ENCODE measurements around the gene MRAP2.

- TF ChIP-seq, protein P1, sequence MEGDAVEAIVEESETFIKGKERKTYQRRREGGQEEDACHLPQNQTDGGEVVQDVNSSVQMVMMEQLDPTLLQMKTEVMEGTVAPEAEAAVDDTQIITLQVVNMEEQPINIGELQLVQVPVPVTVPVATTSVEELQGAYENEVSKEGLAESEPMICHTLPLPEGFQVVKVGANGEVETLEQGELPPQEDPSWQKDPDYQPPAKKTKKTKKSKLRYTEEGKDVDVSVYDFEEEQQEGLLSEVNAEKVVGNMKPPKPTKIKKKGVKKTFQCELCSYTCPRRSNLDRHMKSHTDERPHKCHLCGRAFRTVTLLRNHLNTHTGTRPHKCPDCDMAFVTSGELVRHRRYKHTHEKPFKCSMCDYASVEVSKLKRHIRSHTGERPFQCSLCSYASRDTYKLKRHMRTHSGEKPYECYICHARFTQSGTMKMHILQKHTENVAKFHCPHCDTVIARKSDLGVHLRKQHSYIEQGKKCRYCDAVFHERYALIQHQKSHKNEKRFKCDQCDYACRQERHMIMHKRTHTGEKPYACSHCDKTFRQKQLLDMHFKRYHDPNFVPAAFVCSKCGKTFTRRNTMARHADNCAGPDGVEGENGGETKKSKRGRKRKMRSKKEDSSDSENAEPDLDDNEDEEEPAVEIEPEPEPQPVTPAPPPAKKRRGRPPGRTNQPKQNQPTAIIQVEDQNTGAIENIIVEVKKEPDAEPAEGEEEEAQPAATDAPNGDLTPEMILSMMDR (IDR thresholded peaks at IDR 0.05) = no peak
- TF ChIP-seq ZNF138 (CRISPR knock-in tag; conservative IDR thresholded peaks at IDR 0.05) (no peak), SP1 (CRISPR knock-in tag; conservative IDR thresholded peaks at IDR 0.05) (no peak), JUN (CRISPR knock-in tag; IDR thresholded peaks at IDR 0.05) (no peak), TEAD4 (CRISPR knock-in tag; IDR thresholded peaks at IDR 0.05) (no peak)
- TF ChIP-seq, protein P2, sequence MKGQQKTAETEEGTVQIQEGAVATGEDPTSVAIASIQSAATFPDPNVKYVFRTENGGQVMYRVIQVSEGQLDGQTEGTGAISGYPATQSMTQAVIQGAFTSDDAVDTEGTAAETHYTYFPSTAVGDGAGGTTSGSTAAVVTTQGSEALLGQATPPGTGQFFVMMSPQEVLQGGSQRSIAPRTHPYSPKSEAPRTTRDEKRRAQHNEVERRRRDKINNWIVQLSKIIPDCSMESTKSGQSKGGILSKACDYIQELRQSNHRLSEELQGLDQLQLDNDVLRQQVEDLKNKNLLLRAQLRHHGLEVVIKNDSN (CRISPR knock-in tag; IDR thresholded peaks at IDR 0.05) = no peak
- TF ChIP-seq, protein P3, sequence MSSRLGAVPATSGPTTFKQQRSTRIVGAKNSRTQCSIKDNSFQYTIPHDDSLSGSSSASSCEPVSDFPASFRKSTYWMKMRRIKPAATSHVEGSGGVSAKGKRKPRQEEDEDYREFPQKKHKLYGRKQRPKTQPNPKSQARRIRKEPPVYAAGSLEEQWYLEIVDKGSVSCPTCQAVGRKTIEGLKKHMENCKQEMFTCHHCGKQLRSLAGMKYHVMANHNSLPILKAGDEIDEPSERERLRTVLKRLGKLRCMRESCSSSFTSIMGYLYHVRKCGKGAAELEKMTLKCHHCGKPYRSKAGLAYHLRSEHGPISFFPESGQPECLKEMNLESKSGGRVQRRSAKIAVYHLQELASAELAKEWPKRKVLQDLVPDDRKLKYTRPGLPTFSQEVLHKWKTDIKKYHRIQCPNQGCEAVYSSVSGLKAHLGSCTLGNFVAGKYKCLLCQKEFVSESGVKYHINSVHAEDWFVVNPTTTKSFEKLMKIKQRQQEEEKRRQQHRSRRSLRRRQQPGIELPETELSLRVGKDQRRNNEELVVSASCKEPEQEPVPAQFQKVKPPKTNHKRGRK (CRISPR knock-in tag; IDR thresholded peaks at IDR 0.05; ENCODE audit: borderline replicate concordance) = no peak
Observed at GRCh38 chr6:84050408-84050807, 16.8 kb downstream of the MRAP2 start.

Measured in WTC11 (cell line).